HEK293T (cell line): ENCODE measurements around the gene CD2.

Experiments used
- BHLHE40 ChIP-seq: fragments of 450-650 bp; IDR thresholded peaks from 2 replicates; pipeline ENCODE4 v1.6.1; 2016; ENCODE audit warnings: mild to moderate bottlenecking, moderate library complexity, borderline replicate concordance
- CTBP1 ChIP-seq: fragments of 450-650 bp; IDR thresholded peaks from 2 replicates; pipeline ENCODE4 v1.6.1; 2016; ENCODE audit warnings: borderline replicate concordance
- FOXM1 ChIP-seq: fragments of 450-650 bp; IDR thresholded peaks from 2 replicates; pipeline ENCODE4 v1.6.1; 2017; ENCODE audit warnings: mild to moderate bottlenecking, borderline replicate concordance
- SP1 ChIP-seq: fragments of 450-650 bp; IDR thresholded peaks from 2 replicates; pipeline ENCODE4 v1.6.1; 2017
- SUZ12 ChIP-seq: fragments of 450-650 bp; IDR thresholded peaks from 2 replicates; pipeline ENCODE4 v1.6.1; 2016; ENCODE audit warnings: mild to moderate bottlenecking
- TARDBP ChIP-seq: fragments of 450-650 bp; IDR thresholded peaks from 2 replicates; pipeline ENCODE4 v1.6.1; 2016

DNA sequence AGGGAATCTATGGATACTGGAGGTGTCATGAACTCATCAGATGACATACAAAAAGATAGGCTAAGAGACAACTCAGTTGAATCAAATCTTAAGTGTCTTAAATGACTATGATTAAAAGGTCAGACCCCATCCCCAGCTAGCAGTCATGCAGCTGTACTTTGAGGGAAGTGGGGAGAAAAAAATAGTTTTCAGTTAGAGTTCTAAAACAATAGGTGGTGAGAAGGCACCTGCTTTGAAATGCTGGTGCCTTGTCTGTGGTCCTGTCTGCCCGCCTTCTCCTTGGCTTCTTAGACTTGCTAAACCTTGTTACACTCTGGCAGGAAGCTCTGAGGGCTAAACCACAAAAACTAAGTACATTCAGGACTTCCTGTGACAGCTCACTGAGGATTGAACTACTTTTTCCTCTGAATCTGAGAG is 15.3 kb downstream of the CD2 start:
- TF ChIP-seq CTBP1 (no peak), SP1 (no peak), BHLHE40 (no peak), FOXM1 (no peak), SUZ12 (no peak), TARDBP (no peak)
